GM21423 (cell line): Measurements from ENCODE around the gene SMIM35.
A peak's percentile ranks its signal among the peaks of the same experiment; 100 is the strongest.
"Not testable (repeated sequence)": the region's sequence is repeated elsewhere in the genome, so short reads cannot be mapped to it uniquely, and the experiment has no call there.

ENCODE experiments used
- ATAC-seq: cut with Tn5 transposase; IDR thresholded peaks from one replicate; pipeline ENCODE4 v1.9.1; 2021; ENCODE audit warnings: mild to moderate bottlenecking, moderate library complexity; ENCODE audit not compliant: unreplicated experiment

The SMIM35 gene

DNA sequence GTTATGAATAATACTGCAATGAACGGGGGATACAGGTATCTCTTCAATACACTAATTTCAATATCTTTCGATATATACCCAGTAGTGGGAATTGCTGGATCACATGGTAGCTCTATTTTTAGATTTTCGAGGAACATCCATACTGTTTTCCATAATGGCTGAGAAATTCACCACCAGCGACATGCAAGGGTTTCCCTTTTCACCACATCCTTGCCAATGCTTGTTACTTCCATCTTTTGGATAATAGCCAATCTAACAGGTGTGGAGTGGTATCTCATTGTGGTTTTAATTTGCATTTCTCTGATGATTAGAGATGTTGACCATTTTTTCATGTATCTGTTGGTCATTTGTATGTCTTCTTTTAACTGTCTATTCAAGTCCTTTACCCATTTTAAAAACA lies 94.6 kb downstream of the SMIM35 start:
- ATAC-seq = no peak

DNA sequence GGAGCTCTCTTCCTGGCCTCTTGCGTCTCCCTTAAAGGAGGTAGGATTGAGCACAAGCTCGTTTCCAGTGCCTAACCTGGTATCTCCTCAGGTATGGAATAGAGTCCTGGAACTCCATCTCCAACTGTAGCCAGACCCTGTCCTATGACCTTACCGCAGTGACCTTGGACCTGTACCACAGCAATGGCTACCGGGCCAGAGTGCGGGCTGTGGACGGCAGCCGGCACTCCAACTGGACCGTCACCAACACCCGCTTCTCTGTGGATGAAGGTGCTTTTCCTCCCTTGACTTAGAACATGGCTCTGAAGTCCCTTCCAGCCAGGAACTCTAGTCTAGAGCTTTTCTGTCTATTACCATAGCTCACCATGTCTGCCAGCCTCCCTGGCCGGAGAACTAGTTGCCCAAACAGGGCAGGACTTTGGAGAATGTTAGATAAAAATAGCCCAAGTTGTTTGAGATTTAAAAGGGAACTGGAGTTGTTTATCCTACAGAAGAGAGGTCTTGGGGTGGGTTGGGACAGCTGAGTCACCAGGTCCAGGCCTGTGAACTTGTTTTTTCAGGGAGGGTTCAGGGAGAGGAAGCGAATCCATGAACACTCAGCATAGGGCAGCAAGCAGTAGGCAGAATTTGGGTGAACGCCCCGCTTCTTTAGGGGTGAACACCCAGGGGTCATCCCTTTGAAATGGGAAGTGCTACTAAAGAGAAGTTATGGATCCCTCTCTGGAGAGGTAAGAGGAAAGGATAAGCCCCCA lies 97.2 kb downstream of the SMIM35 start:
- no peak for ATAC-seq

DNA sequence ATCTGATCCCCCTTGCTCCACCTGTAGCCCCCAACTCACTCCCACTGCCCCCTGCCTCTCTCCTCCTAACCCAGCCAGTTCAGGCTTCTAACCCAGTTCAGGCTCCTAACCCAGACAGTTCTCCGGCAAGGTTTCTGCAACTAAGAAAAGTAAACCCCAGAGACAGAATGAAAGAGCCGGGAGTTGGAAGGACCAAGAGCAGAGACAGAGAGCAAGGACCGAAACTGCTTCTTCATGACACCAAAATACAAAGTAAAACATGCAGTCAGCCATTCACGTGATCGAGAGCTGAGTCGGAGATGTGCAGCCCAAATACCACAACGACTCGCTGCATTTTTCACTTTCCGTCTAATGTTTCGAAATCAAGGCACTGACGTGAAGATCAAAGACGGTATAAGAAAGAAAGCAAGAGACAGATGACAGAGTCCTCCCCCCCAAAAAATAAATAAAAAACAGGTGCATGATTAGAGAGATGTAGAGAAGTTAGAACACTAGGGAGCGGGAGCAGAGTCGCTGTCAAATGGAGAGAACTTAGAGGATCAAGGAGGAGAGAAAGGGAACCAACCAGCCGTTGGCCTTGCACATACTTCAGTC lies 99.7 kb downstream of the SMIM35 start:
- ATAC-seq = peak; percentile 48

DNA sequence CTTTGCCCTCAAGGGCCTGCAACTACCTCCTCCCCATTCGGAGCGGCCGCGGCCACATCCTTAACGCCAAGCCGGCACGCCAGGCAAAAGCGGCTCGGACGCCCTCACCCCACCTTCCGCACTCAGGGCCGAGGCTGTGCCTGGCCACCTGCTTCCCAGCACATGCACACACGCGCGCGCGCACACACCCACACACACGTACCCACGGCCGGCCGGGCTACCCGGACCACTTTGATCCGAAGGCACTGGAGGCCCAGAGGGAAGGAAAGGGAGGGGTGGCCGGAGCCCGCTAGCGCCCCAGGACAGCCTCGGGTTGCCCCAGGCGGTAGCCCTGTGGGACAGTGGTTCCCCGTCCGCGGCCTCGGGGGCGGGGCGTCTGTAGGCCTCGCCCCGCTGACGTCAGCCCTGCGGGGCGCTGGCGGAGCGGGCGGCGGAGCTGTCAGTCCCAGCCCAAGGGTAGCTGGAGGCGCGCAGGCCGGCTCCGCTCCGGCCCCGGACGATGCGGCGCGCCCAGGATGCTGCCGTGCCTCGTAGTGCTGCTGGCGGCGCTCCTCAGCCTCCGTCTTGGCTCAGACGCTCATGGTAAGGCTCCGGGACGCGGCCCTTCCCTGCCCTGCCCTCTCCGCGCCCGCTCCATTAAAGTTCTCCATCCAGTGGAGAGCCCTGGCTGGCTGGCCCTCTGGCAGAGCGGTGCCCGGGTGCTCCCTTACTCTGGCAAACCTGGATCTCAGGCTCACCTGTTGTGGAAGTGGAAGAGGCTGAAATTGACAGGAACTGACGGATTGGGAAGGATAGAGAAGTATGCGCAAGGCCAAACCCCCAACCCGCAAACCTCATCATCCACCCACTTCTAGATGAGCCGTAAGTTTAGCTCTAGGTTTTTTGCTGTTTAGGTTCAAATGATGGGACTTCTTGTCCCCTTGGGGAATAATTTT lies 100.5 kb downstream of the SMIM35 start, which contains the start of gene IL10RA:
Gene IL10RA (plus strand): TSS at position 442 of the 935 bp plus-strand sequence. CDS start 74 bp downstream, at position 516.
- peak; percentile 87 for ATAC-seq

DNA sequence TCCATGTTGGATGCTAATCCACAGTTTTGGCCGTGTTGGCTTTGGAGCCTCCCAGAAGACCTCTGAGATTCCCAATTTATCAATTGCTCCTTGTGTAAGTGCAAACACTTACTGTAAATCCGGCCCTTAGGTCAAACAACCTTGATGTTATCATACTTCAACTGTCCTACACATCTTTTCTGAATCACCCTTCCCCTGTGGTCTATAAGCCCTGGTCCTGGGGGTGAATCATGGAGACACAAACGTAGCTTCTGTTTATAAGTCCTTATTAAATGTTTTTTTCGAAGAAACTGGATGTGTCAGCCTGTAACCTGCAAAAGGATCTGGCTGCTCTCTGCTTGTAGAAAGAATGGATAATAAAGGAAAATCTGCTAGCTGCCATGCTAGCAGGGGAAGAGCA lies 102.3 kb downstream of the SMIM35 start:
- ATAC-seq = no peak

DNA sequence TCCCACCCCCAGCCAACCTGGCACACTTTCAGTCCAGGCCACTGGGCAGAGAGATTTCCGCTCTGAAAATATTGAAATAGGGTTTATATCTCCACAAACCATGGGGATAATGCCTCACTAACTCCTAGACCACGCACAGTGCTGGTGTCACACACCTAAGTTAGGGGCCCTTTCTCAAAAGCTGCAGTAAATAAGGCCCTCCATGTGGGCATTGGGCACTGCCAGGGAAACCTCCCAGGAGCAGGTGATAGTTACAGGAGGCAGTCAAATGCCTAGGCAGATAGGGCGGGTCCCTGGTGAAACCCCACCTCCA lies 103.6 kb downstream of the SMIM35 start:
- ATAC-seq = no peak

DNA sequence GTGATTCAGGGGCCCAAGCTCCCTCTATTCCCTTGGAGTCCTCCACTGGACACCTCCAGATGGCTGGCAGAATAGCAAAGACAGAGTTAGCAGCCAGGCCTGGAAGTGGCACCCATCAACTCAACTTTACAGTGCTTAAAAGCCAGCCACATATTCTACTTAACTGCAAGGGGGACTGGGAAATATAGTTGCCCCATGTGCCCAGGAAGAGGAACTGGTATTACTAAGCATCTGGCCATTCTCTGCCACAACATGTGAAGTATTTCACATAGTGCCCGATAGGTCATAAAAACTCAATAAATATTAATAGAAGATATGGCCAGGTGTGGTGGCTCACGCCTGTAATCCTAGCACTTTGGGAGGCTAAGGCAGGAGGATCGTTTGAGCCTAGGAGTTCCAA lies 106.0 kb downstream of the SMIM35 start:
- ATAC-seq = no peak

DNA sequence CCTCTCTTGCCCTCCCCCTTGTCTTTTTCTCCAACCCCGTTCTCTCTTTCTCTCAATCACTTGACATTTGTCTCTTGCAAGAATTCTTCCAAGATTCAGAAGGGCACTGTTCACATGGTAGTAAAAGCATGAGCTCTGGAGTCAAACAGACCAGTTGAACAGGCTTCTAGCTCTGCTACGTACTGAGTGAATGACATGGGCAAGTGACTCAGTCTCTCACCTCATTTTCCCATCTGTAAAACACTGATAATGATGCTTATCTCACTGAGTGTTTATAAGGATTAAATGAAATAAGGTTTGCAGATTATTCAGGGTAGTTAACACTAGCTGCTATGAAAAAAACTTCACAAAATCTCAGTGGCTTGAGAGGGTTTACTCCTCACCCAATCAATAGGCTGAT lies 106.5 kb downstream of the SMIM35 start:
- ATAC-seq = peak; percentile 15

DNA sequence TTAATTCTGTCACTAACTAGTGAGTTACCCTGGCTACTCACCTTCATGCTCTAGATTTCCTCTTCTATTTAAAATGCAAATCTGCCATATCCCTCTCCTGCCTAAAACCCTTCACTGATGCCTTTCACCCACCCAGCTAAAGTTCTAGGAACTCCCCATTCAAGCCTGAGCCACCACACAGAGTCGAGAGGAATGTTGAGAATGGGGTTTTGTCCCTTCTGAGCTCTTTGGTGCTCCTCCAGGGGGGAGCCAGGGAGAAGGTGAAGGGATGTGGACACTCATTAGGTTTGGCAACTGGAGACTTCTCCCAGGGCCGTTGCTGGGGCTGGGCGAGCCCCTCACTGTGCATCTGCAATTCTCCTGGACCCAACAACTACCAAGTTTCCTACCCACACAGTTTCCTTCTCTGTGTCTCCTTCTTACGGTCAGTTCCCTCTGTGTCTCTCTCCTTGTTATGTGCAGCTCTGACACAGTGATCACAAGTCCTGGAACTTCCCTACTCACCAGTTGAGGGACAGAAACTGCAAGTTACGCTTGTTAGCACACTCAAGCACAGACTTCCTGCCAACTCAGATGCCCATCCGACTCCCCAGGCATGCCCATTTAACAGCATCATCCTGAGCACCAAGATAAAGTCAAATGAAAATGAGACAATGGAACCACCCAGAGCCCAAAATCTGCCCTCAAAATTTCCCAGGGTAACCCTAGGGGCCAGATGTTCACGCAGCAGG lies 107.1 kb downstream of the SMIM35 start:
- peak; percentile 74 for ATAC-seq

DNA sequence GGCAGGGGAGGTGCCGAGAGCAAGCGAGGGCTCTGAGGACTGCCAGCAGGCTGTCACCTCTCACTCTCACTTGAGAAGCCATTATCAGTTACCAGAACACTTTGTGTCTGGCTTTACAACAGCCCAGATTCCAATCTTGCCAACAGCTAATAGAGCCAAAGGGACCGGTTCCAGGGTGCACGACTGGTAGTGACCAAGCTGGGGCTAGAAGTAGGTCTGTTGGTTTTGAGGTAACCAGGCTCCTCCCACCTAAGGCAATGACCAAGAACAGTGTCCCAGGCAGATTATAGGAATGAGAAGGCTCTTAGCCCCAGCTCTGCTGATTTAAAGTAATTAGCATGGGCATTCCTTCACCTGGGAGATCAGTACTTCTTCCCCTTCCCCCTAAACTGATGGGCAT lies 107.8 kb downstream of the SMIM35 start:
- ATAC-seq = no peak

DNA sequence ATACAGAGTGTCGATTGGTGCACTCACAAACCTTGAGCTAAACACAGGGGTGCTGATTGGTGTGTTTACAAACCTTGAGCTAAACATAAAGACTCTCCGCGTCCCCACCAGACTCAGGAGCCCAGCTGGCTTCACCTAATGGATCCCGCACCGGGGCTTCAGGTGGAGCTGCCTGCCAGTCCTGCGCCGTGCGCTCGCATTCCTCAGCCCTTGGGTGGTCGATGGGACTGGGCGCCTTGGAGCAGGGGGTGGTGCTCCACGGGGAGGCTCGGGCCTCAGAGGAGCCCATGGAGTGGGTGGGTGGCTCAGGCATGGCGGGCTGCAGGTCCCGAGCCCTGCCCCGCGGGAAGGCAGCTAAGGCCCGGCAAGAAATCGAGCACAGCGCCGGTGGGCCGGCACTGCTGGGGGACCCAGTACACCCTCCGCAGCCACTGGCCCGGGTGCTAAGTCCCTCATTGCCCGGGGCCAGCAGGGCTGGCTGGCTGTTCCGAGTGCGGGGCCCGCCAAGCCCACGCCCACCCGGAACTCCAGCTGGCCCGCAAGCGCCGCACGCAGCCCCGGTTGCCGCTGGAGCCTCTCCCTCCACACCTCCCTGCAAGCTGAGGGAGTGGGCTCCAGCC lies 108.4 kb downstream of the SMIM35 start:
- ATAC-seq = not testable (repeated sequence)

DNA sequence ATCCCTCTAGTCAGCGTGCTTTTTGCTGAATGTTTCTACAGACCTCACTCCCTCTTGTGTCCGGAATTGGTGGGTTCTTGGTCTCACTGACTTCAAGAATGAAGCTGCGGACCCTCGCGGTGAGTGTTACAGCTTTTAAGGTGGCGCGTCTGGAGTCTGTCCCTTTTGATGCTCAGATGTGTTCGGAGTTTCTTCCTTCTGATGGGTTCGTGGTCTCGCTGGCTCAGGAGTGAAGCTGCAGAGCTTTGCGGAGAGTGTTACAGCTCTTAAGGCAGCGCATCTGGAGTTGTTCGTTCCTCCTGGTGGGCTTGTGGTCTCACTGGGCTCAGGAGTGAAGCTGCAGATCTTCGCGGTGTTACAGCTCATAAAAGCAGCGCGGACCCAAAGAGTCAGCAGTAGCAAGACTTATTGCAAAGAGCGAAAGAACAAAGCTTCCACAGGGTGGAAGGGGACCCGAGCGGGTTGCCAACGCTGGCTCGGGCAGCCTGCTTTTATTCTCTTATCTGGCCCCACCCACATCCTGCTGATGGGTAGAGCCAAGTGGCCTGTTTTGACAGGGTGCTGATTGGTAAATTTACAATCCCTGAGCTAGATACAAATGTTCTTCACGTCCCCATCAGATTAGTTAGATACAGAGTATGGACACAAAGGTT lies 109.0 kb downstream of the SMIM35 start:
- not testable (repeated sequence) for ATAC-seq

DNA sequence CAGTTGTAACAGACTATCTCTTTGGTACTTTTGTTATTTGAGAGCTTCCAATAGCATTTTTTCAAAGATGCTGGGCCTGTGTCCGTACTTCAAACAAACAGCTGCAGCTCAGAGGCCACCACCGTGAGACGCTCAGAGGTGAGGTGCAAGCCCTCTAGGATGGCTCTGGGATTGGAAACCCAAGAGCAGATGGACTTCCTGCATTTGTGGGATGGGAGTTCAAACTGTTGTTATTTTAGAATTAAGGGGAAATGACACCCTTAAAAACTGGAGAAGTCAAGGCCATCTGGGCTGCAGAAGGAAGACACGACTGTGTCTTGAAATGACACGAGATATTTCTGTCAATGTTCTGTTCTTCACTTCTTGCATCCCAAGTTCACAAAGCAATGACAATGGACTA lies 109.7 kb downstream of the SMIM35 start:
- no peak for ATAC-seq

DNA sequence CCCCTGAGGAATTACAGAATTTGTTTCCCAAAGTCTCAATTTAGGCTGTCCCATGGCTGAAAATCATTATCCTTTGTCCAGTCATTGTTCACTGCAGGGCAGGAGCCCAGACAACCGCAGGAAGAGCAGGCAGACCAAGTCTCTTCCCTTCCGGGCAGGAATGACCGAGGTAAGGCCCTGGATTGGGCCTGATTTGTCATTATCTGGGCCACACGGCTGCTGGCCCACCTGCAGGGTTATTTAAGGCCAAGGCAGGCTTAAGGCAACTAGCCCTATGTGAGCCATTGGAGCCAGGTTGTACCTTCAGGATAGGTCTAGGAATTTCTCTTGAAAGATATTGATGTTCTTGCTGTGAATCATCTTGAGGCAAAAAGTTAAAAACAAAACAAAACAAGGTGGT lies 110.3 kb downstream of the SMIM35 start:
- ATAC-seq = no peak

DNA sequence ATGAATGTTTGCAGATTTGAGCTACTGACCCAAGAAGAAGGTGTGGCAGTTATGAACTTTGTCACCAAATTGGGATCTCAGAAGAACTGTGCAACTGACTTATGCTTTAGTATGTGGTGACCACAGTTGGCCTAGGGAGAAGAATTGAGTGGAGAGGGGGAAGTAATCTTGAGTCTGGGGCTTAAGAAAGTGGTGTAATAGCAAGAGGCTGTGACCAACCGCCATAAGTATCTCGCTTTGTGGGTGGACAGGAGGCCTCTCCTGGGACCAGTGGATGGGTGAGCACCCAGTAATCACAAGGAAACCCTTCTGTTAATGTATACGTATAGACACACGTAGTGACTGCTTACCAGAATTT lies 113.3 kb downstream of the SMIM35 start:
- ATAC-seq = no peak

DNA sequence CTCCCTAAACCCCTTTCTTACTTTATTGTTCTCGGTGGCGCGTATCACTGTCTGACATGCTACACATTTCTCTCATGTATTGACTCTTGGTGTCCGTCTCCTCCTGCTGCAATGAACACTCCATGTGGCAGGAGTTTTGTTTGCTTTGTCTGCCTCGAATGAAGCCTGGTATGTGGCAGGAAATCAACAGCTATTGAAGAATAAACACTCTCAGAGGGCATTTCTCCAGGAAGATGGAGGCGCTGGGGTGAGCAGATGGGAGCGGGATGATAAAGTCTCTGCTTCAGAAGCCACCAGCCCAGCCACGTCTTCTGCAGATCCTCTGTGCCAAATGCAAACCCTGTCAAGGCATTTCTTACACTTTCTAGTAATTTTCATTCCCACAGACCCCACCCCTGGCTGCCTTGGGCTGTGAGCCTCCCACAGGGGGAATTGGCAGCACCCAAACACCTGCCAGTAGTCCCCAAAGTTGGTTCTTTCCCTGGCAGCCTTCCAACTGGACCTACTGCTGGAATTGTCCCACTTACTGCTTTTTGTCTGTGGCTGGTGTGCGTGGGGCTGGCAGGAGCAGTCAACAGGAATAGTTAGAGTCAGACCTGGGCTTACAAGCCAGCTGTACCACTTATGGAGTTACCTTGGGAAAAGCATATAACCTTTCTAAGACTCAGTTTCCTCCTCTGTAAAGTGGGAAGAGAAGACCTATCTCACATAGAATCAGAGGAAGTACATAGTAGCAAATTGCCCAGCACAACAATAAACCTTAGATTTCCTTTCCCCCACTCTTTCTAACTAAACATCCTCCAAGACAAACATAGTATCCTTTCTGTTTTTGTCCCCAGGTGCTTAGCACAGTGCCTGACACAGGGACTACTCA lies 113.9 kb downstream of the SMIM35 start:
- ATAC-seq = no peak

DNA sequence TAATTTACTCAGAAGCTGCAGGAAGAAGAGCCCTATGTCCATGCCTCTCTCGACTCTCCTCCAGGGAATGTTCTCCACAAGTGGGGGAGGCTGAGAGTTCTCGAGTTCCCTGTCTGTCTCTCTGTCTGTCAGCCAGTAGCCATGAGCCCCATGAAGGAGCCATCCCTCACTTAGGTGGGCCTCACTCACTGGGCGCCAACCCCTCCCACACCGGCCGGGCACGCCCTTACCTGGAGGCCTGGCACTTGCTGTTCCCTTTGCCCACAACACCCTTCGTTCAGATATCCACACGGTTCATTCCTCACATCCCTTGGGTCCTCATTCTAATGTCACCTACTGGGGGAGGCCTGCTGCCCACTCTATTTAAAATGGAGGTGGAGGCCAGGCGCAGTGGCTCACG lies 114.7 kb downstream of the SMIM35 start:
- ATAC-seq = no peak

DNA sequence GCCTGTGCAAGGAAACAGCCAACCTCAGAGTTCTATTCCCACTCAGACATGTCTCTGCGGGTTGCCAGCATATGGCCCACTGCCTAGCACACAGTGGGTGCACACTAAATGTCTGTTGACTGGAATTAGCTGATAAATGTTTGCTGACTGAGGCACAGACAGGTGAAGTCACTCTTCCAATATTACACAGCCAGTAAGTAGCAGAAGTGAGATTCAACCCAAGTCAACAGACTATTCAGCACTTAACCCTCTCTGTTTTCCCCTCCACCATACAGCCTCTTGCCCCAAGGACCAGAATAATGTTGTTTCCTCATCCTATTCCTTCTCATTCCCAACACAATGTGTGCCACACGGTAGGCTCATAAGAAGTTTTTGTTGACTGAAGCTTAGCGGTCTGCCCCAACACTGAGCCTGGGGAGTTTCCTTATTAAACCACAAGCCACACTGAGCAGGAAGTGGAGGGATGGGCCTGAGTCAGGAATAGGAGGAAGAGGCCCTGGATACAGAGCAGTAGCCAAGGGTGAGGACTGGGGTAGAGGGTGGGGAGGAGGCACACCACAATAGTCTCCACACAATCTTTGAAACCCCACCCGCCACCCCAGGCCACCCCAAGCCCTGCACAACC lies 116.3 kb downstream of the SMIM35 start:
- no peak for ATAC-seq
